ENCODE data around the gene TNNT3.

The TNNT3 gene

DNA sequence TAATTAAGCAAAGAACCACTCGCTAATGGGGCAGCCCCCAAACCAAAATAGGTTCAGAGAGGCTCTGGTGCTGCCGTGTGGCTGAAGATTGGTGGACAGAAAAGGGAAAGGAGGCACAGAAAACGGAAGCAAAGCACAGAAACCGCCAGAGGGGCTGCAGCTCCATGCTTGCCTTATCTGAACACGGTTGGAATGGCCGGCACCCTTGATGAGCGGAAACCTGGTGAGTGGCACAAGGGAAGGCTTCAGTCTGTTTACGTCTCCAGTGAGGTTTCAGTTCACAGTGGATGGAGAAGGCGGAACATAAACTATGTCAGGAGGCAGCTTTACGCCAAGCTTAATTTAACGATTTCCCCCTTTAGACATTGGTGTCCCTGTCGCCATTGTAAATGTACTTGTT is 22.6 kb upstream of the TNNT3 start:
- no peak for DNase-seq (ENCODE audit: low read depth)

DNA sequence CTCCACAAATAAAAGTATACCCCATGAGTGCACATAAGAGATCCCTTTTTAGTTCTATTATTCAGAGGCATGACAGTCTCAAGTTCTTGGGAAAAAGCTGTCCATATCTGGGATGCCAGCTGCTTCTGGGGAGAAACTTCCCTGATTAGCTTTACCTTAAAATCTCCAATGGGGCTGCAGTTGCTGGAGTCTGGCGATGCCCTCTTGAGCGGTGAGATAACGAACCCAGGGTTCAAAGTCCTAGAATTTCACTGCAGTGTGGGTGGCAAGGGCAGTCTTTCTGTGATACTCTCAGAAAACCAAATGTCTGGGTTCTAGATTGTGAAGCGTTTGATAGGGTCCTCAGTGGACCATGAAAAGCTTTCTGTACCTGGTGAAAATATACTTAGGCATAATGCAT is 20.4 kb upstream of the TNNT3 start:
- no peak for DNase-seq (ENCODE audit: low read depth)

DNA sequence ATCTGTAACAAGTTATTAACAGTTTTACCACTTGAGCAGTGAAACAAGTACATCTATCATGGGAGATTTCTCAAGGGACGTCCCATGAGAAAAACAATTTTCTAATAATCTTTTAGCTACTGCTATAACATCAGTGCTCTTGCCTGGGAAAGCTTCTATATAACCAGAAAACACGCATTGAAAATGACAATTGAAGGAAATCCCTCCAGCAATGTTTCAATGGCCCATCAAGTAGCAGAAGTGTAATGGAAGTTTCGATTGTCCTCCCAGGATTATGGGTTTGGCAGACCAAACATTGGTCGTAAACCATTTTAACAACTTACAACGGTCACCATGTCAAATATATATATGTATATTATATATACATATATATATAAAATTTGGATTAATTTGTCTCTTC is 19.8 kb upstream of the TNNT3 start:
- DNase-seq (ENCODE audit: low read depth), result no peak

DNA sequence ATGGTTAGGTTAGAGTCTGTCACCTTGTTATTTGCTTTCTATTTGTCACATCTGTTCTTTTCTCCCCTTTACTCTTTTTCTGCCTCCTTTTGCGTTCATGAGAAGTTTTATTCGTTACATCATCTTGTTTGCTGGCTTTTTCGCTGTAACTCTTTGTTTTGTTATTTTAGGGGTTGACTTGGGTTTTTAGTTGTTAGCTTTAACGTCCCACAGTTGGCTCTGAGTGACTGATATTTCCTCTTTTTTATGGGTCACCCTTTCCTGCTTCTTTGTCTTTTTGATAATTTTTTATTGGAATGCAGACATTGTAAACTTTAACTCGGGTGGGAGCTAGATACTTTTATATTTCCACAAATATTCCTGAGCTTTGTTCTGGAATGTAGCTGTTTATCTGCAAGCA is 13.3 kb upstream of the TNNT3 start:
- no peak for DNase-seq (ENCODE audit: low read depth)

GRCh38 chr11:1906611-1907423 is 12.7 kb upstream of the TNNT3 start:
- DNase-seq (ENCODE audit: low read depth), result no peak

- DNase-seq (ENCODE audit: low read depth), result no peak
Observed at GRCh38 chr11:1908618-1909017, 10.9 kb upstream of the TNNT3 start.

- DNase-seq (ENCODE audit: low read depth), result no peak
Observed at GRCh38 chr11:1909524-1909923, 10.0 kb upstream of the TNNT3 start.

- no peak for DNase-seq (ENCODE audit: low read depth)
Observed at GRCh38 chr11:1912289-1912878, 7.1 kb upstream of the TNNT3 start.

GRCh38 chr11:1913271-1914060 is 6.0 kb upstream of the TNNT3 start:
- DNase-seq (ENCODE audit: low read depth), result no peak

DNA sequence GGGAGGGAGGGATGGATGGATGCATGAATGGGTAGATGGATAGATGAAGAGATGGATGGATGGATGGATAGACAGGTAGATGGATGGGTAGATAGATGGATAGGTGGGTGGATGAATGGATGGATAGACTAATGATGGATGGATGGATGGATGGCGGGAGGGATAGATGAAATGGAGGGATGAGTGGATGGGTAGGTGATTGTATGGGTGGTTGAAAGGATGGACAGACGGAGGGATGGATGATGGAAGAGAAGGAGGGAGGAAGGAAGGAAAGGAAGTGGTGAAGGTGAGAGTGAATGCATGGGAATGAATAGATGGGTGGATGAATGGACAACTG is 3.7 kb upstream of the TNNT3 start:
- DNase-seq (ENCODE audit: low read depth), result no peak

DNA sequence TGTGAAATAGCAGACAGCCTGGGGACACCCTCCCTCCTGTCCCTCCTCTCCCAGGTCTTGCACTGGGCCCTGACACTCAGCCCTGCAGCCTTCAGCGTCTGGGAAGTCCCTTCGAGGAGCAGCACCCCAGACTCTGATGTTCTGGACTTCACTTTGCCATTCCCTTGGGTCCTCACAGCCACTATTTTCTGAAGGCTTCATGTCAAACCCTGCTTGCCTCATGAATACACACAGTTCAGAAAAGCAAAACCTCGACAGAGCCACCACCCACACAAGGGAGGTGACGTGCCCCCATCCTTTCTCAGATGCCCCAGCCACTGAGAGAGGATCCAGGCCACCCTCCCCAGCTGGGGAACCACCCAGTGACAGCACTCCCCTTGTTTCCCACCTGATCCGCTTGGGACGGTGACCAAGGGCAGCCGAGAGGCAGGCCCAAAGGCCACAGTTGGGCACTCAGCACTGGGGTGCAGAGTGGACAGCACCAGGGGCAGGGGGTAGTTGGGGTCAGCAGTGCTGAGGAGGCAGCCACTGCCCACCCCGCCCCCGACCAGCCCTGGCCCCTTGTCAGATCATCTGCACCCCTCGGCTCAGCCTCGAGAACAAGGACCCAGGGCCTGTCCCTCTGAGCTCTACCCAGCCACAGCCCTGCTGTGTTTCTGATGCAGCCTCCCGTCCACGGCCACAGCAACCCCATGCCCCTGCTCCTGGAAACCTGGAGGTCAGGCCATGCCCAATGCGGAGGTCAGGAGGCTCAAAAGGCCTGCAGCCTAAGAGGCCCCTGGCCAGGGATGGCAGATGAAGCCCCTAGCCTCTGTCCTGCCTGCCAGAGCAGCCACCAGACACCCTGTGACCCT is 3.1 kb upstream of the TNNT3 start:
- DNase-seq (ENCODE audit: low read depth), result no peak

- DNase-seq (ENCODE audit: low read depth), result no peak
Observed at GRCh38 chr11:1916986-1917522, 2.4 kb upstream of the TNNT3 start.

- DNase-seq (ENCODE audit: low read depth), result no peak
Observed at GRCh38 chr11:1917523-1918435, 1.7 kb upstream of the TNNT3 start.

DNA sequence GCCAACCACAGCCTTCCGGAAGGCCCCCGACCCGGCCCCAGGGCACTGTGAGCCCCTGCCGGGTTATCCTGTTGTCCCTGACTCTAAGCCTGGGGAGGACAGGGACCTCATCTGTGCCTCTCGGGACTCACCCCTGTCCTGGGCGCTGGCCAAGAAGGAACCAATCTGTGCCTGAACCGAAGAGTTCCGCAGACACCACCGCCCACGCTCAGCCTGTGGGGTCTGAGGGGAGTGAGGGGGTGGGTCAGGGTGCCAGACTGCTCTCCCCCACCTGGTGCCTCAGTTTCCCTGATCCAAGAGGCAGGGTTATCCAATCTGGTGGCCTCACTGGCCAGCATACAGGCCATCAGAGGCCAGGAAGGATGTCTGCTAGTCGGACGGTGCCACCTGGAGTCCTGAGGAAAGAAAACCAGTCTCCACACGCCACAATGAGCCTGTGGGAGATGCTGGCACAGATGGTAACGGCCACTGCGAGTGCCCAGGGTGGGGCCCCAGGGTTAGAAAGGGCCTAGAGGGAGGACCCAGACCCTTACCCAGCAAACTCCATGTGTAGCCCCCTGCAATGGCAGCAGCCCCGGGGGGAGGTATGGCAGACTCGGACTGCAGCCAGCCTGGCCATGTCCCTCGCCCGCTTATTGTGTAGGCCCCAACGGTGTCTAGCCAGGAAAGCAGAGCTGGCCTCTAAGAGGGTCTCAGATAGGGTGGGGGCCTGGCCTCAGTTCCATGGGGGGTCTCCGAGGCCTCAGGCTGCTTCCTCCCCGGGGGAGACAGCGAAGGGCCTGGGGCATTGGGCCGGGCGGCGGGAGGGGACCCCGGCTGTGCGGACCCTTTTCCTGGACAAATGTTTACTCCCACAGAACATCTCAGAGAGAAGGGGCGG is 827 bp upstream of the TNNT3 start:
- no peak for DNase-seq (ENCODE audit: low read depth)

DNA sequence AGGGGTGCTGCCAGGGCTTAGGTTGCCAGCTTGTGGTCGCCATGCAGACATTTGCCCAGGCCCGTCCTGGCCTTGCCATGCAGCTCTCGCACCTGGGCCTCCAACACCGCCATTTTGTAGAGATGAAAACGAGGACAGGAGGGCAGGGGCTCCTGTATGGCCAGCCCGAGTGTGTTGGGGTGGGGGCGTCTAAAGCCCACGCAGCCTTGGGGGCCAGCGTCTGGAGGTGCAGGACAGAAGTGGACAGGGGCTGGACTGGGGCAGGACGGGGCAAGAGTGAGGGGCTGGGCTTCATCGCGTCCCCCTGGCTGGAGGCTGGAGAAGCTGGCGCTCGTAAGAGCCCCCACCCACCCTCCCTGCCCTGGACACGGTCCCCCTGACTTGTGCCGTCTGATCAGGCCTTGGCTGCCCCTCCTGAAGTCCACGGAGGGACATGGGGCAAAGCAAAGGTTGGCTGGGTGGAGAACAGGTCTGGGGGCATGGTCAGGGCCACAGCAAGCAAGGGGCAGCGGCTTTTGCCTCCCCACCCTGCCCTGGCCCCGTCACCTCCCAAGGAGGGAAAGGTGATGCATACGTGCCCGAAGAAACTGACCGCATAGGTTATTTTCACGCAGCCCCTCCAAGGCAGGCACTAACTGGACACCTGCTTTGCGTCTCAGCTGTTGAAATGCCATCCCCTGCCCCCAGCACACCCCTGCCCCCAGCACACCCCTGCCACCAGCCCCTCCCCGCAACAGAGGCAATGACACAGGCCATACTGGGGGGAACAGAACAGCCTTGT is 815 bp downstream of the TNNT3 start:
- DNase-seq (ENCODE audit: low read depth), result no peak

DNA sequence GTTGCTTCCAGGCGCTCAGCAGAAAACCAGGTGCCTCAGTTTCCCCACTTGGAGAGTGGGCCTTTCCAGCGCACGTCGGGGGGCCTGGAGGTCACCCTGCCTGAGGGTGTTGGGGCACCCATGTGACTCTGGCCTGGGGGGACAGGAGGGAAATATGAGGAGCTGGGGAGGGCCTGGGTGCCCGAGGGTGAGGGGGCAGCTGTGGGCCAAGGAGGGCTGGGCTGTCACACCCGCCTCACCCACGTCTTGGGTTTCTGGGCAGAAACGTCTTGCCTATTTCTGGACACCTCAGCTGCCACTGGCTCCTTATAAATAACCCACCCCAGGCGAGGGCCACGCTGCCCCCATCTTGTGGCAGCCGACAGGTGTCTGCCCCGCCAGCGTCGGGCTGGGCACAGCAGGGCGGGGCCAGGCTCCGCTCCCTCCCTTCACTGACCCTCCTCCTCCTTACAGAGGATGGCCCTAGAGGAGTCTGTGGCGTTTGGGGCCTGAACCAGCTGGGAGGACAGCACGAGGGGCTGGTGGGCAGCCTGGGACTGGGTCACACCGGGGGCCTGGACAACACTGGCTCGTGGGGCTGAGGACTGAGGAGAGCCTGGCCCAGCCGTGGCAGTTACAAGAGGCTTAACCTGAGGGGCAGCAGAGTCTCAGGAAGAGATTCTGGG is 1.5 kb downstream of the TNNT3 start:
- DNase-seq (ENCODE audit: low read depth), result no peak

GRCh38 chr11:1921574-1922141 is 2.2 kb downstream of the TNNT3 start:
- DNase-seq (ENCODE audit: low read depth), result no peak

DNA sequence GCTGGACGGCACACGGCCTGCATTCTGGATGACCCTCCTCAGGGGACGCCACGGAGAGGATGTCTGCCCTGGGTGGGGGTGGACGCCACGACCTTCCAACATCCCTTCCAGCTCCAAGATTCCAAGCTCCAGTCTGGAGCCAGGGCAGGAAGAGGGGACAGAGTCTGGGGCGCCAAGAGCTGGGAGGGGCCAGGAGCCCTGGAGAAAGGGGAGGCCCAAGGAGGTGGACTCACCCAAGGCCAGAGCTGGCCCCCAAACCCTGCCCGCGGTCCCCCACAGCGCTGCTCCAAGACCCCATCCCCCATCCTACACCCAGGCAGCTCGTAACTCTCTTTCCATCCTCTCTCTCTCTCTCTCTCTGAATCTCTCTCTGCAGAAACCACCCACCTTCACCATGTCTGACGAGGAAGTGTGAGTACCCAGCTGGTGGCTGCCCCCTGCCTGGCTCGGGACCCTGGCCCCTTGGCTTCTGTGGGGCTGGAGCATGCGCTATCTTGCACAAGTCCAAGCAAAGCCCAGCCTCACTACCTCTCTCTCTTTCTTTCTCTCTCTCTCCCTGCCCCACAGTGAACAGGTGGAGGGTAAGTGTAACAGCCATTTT is 3.1 kb downstream of the TNNT3 start:
- no peak for DNase-seq (ENCODE audit: low read depth)
